Glomerular visceral epithelial cell (primary cell): Measurements from ENCODE around the gene ECD.

Experiments used
- DNase-seq: peaks from one replicate; pipeline ENCODE4 v3.0.0-alpha.2; 2016; ENCODE audit errors: extremely low spot score

Gene ECD

GRCh38 chr10:73096449-73097304 is 71.1 kb downstream of the ECD start, which contains the start of gene P4HA1:
P4HA1 (minus strand) TSS chr10:73096866; CDS start chr10:73074883, 21,983 bp downstream.
- peak; percentile 100 for DNase-seq

GRCh38 chr10:73096041-73096448 is 71.8 kb downstream of the ECD start:
- DNase-seq = peak; percentile 72

- peak; percentile 77 for DNase-seq
These were observed 72.3 kb downstream of the ECD start for GRCh38 chr10:73095481-73096021.

GRCh38 chr10:73094986-73095480 is 72.8 kb downstream of the ECD start:
- no peak for DNase-seq

GRCh38 chr10:73093922-73094850 is 73.6 kb downstream of the ECD start:
- peak; percentile 38 for DNase-seq

GRCh38 chr10:73092830-73093229 is 75.0 kb downstream of the ECD start:
- DNase-seq = no peak

- no peak for DNase-seq
These were observed 79.5 kb downstream of the ECD start for GRCh38 chr10:73088304-73088703.

- DNase-seq = no peak
These were observed 81.0 kb downstream of the ECD start for GRCh38 chr10:73086816-73087215.

GRCh38 chr10:73084209-73084608 is 83.6 kb downstream of the ECD start:
- DNase-seq = no peak
